HG03457 (cell line): ENCODE results near the gene SLC46A2.

Source experiments
- ATAC-seq: cut with Tn5 transposase; IDR thresholded peaks from one replicate; pipeline ENCODE4 v1.9.1; 2021; ENCODE audit warnings: moderate number of reproducible peaks; ENCODE audit not compliant: unreplicated experiment

SLC46A2 gene

GRCh38 chr9:112861155-112861554, 29.5 kb downstream of the SLC46A2 start:
- ATAC-seq: no peak

- no peak for ATAC-seq
Measured at GRCh38 chr9:112860451-112860850, 30.2 kb downstream of the SLC46A2 start.

GRCh38 chr9:112858625-112859147, 32.0 kb downstream of the SLC46A2 start:
- peak; percentile 55 for ATAC-seq

- no peak for ATAC-seq
Measured at GRCh38 chr9:112858005-112858404, 32.7 kb downstream of the SLC46A2 start.

GRCh38 chr9:112856843-112857242, 33.8 kb downstream of the SLC46A2 start:
- ATAC-seq: no peak

- no peak for ATAC-seq
Measured at GRCh38 chr9:112856200-112856599, 34.5 kb downstream of the SLC46A2 start.

GRCh38 chr9:112854657-112855056, 36.0 kb downstream of the SLC46A2 start:
- ATAC-seq: no peak

GRCh38 chr9:112853882-112854585, 36.6 kb downstream of the SLC46A2 start:
- no peak for ATAC-seq

- ATAC-seq: no peak
Measured at GRCh38 chr9:112852741-112853504, 37.8 kb downstream of the SLC46A2 start.

- no peak for ATAC-seq
Measured at GRCh38 chr9:112850840-112851239, 39.8 kb downstream of the SLC46A2 start.

GRCh38 chr9:112849363-112849922, 41.2 kb downstream of the SLC46A2 start:
- no peak for ATAC-seq

GRCh38 chr9:112848316-112849151, 42.1 kb downstream of the SLC46A2 start:
- ATAC-seq: no peak

- ATAC-seq: no peak
Measured at GRCh38 chr9:112846528-112847488, 43.9 kb downstream of the SLC46A2 start.

GRCh38 chr9:112844771-112845542, 45.7 kb downstream of the SLC46A2 start:
- ATAC-seq: peak; percentile 72

- no peak for ATAC-seq
Measured at GRCh38 chr9:112842555-112842954, 48.1 kb downstream of the SLC46A2 start.

- no peak for ATAC-seq
Measured at GRCh38 chr9:112841261-112841660, 49.4 kb downstream of the SLC46A2 start.

- ATAC-seq: no peak
Measured at GRCh38 chr9:112839331-112839730, 51.3 kb downstream of the SLC46A2 start.

- no peak for ATAC-seq
Measured at GRCh38 chr9:112838342-112838741, 52.3 kb downstream of the SLC46A2 start.

- no peak for ATAC-seq
Measured at GRCh38 chr9:112836394-112836793, 54.3 kb downstream of the SLC46A2 start.
